A549 (cell line): ENCODE results near the gene EHF. TPM values are rescaled to one million over a fixed set of nuclear protein-coding genes. Genes with fewer than 3 reads are reported as not detected.

Source experiments
- ATAC-seq, 2 experiments: fragments of 200-7000 bp in 1 of 2; fragments of >200 bp in 1 of 2; cut with Nextera tagmentation in 1 of 2; cut with Tn5 transposase in 1 of 2; 3 replicates each; pipeline versions ENCODE4 v1.8.0 to v1.9.1; 2018 to 2020; ENCODE audit warnings: mild to moderate bottlenecking in 1 of 2, moderate library complexity in 1 of 2
- CTCF ChIA-PET: fragments of 300-600 bp; sonication (Branson Sonifier 250); formaldehyde crosslinking; extraction: SDS; loops from one replicate; lab custom pipeline; 2021; ENCODE audit warnings: antibody characterized with exemption, inconsistent platforms; lab: Yijun Ruan, JAX
- POLR2A ChIA-PET: fragments of 350-600 bp; formaldehyde crosslinking; extraction: SDS; loops from one replicate; lab custom pipeline; 2021; ENCODE audit warnings: antibody characterized with exemption, inconsistent platforms; lab: Yijun Ruan, JAX
- DNase-seq, 2 experiments: peaks; one replicate each; pipeline versions ENCODE4 v3.0.0 to v3.0.0-alpha.2; 2011 to 2016; ENCODE audit warnings: low read depth in 1 of 2, low spot score in 1 of 2
- FAIRE-seq: peaks from 2 replicates; lab custom pipeline; 2011; peaks lifted over from hg19 to GRCh38; lab: Jason Lieb, UNC
- H3K27ac ChIP-seq, 2 experiments: fragments of >200 bp; sonication (Bioruptor Twin); formaldehyde crosslinking; 3 replicates each; pipeline ENCODE4 v1.5.1; 2016 to 2017
- H3K4me1 ChIP-seq: fragments of >200 bp; sonication (Bioruptor Twin); formaldehyde crosslinking; 3 replicates; pipeline ENCODE4 v1.6.1; 2016
- H3K4me2 ChIP-seq: fragments of >200 bp; sonication (Bioruptor Twin); formaldehyde crosslinking; 3 replicates; pipeline ENCODE4 v1.6.1; 2016
- H3K4me3 ChIP-seq: fragments of >200 bp; sonication (Bioruptor Twin); formaldehyde crosslinking; 3 replicates; pipeline ENCODE4 v1.5.1; 2016
- H3K9me3 ChIP-seq: fragments of >200 bp; sonication (Bioruptor Twin); formaldehyde crosslinking; 3 replicates; pipeline ENCODE4 v1.6.1; 2016
- BHLHE40 ChIP-seq: IDR thresholded peaks from 2 replicates; pipeline ENCODE4 v1.6.1; 2012; ENCODE audit warnings: low read depth, low read length, inconsistent platforms
- CBX2 ChIP-seq: fragments of 200-600 bp; sonication (generic); IDR thresholded peaks from 2 replicates; pipeline ENCODE4 v1.6.1; 2016; ENCODE audit warnings: low read depth, mild to moderate bottlenecking, borderline replicate concordance
- CBX8 ChIP-seq: fragments of 200-600 bp; sonication (generic); IDR thresholded peaks from 2 replicates; pipeline ENCODE4 v1.6.1; 2016
- CEBPB ChIP-seq, 2 experiments: fragments of >200 bp in 1 of 2; sonication (Bioruptor Twin) in 1 of 2; formaldehyde crosslinking in 1 of 2; IDR thresholded peaks; 2 replicates each; pipeline ENCODE4 v1.6.1; 2012 to 2016
- CHD4 ChIP-seq: fragments of 200-600 bp; sonication (generic); IDR thresholded peaks from 2 replicates; pipeline ENCODE4 v1.6.1; 2016; ENCODE audit warnings: antibody characterized with exemption, mild to moderate bottlenecking, borderline replicate concordance
- CTCF ChIP-seq: fragments of >200 bp; sonication (Bioruptor Twin); formaldehyde crosslinking; IDR thresholded peaks from 3 replicates; pipeline ENCODE4 v1.5.1; 2016
- E2F6 ChIP-seq: IDR thresholded peaks from 2 replicates; pipeline ENCODE4 v1.6.1; 2012; ENCODE audit warnings: low read depth, borderline replicate concordance
- EHF ChIP-seq: fragments of 250-450 bp; sonication (Bioruptor Pico); IDR thresholded peaks from 2 replicates; pipeline ENCODE4 v1.5.0; 2020; ENCODE audit warnings: mild to moderate bottlenecking
- ELK1 ChIP-seq: fragments of 150-350 bp; IDR thresholded peaks from 2 replicates; pipeline ENCODE4 v1.6.1; 2014; ENCODE audit warnings: low read depth, mild to moderate bottlenecking, low read length
- EP300 ChIP-seq, 2 experiments: fragments of >200 bp; sonication (Bioruptor Twin); formaldehyde crosslinking; IDR thresholded peaks; 2 replicates in 1 of 2; 3 replicates in 1 of 2; pipeline ENCODE4 v1.6.1; 2016 to 2017
- FOSB ChIP-seq: fragments of 250-450 bp; sonication (Bioruptor Pico); IDR thresholded peaks from 2 replicates; pipeline ENCODE4 v1.5.0; 2020; ENCODE audit warnings: mild to moderate bottlenecking, moderate library complexity
- GATA3 ChIP-seq: IDR thresholded peaks from 2 replicates; pipeline ENCODE4 v1.6.1; 2012; ENCODE audit warnings: borderline replicate concordance
- HEYL ChIP-seq: fragments of 250-450 bp; sonication (Bioruptor Pico); IDR thresholded peaks from 2 replicates; pipeline ENCODE4 v1.8.0; 2021; ENCODE audit warnings: mild to moderate bottlenecking, moderate library complexity
- HMGXB4 ChIP-seq: fragments of 250-450 bp; sonication (Bioruptor Pico); IDR thresholded peaks from 2 replicates; pipeline ENCODE4 v1.5.0; 2021; ENCODE audit warnings: mild to moderate bottlenecking, moderate library complexity, borderline replicate concordance
- HOXB13 ChIP-seq: fragments of 250-450 bp; sonication (Bioruptor Pico); IDR thresholded peaks from 2 replicates; pipeline ENCODE4 v1.5.0; 2020; ENCODE audit warnings: low read depth, mild to moderate bottlenecking, moderate library complexity
- JUN ChIP-seq, 2 experiments: fragments of >200 bp; sonication (Bioruptor Twin); formaldehyde crosslinking; IDR thresholded peaks; 2 replicates in 1 of 2; 3 replicates in 1 of 2; pipeline ENCODE4 v1.6.1; 2016 to 2017
- MAFK ChIP-seq: fragments of 450-650 bp; IDR thresholded peaks from 2 replicates; pipeline ENCODE4 v1.6.1; 2014; ENCODE audit not compliant: partially characterized antibody
- MAX ChIP-seq: IDR thresholded peaks from 2 replicates; pipeline ENCODE4 v1.6.1; 2012
- MAZ ChIP-seq: fragments of 150-350 bp; IDR thresholded peaks from 2 replicates; pipeline ENCODE4 v1.6.1; 2014; ENCODE audit warnings: antibody characterized with exemption, low read depth, low read length, borderline replicate concordance
- MYC ChIP-seq: IDR thresholded peaks from 2 replicates; pipeline ENCODE4 v1.6.1; 2012; ENCODE audit warnings: mild to moderate bottlenecking, inconsistent platforms, low read length, improper control_type of control experiment, borderline replicate concordance
- NPAS2 ChIP-seq: fragments of 250-450 bp; sonication (Bioruptor Pico); IDR thresholded peaks from 2 replicates; pipeline ENCODE4 v1.8.0; 2022; ENCODE audit warnings: mild to moderate bottlenecking, moderate library complexity, borderline replicate concordance
- PHF8 ChIP-seq: fragments of 200-600 bp; sonication (generic); IDR thresholded peaks from 2 replicates; pipeline ENCODE4 v1.6.1; 2016; ENCODE audit warnings: low read depth, mild to moderate bottlenecking, antibody characterized with exemption, moderate library complexity, borderline replicate concordance
- POLR2A ChIP-seq: IDR thresholded peaks from 2 replicates; pipeline ENCODE4 v1.6.1; 2012; ENCODE audit warnings: mild to moderate bottlenecking, low read length
- RFX5 ChIP-seq: fragments of 450-650 bp; IDR thresholded peaks from 2 replicates; pipeline ENCODE4 v1.7.1; 2014; ENCODE audit warnings: antibody characterized with exemption, mild to moderate bottlenecking, moderate library complexity
- SREBF2 ChIP-seq: fragments of 450-650 bp; IDR thresholded peaks from 2 replicates; pipeline ENCODE4 v1.6.1; 2014; ENCODE audit warnings: mild to moderate bottlenecking, moderate library complexity
- TFCP2L1 ChIP-seq: fragments of 250-450 bp; sonication (Bioruptor Pico); IDR thresholded peaks from 2 replicates; pipeline ENCODE4 v1.5.0; 2021; ENCODE audit warnings: mild to moderate bottlenecking
- ZC3H11A ChIP-seq: fragments of 450-650 bp; IDR thresholded peaks from 2 replicates; pipeline ENCODE4 v1.6.1; 2014; ENCODE audit warnings: antibody characterized with exemption, mild to moderate bottlenecking
- ZSCAN20 ChIP-seq: fragments of 250-450 bp; sonication (Bioruptor Pico); IDR thresholded peaks from 2 replicates; pipeline ENCODE4 v1.8.0; 2022; ENCODE audit warnings: mild to moderate bottlenecking, moderate library complexity
- polyA plus RNA-seq, 4 experiments: library from polyadenylated mRNA; depleted of rRNA in 3 of 4; stranded (reverse); fragments of >200 nt; fragmentation: RNase III in 1 of 4; extraction: RNeasy Plus Mini Kit Qiagen cat#74134 plus additional on column Dnase treatment in 1 of 4; gene quantifications; 2 replicates in 3 of 4; 3 replicates in 1 of 4; pipeline ENCODE4 v1.2.3, GENCODE V29; 2011 to 2017
- TF ChIP-seq, protein P1 (sequence below): fragments of 250-450 bp; sonication (Bioruptor Pico); IDR thresholded peaks from 2 replicates; pipeline ENCODE4 v1.5.0; 2020; ENCODE audit warnings: low read depth, mild to moderate bottlenecking, moderate library complexity
- TF ChIP-seq, protein P2 (sequence below): fragments of >200 bp; sonication (Bioruptor Twin); formaldehyde crosslinking; IDR thresholded peaks from 3 replicates; pipeline ENCODE4 v1.6.1; 2016
- TF ChIP-seq, protein P3 (sequence below): fragments of 200-600 bp; sonication (generic); IDR thresholded peaks from 2 replicates; pipeline ENCODE4 v1.6.1; 2016; ENCODE audit warnings: antibody characterized with exemption, mild to moderate bottlenecking, moderate library complexity

EHF gene
- polyA plus RNA-seq, 2 of the 4 experiments (the other 2 are of a cell fraction): 5.4 to 7.8 TPM

GRCh38 chr11:34633640-34633989 lies 12.7 kb downstream of the EHF start:
- ATAC-seq (peak in 1 of 2 experiments; percentile 28; a peak in 3 of 6 replicates), DNase-seq (no peak), FAIRE-seq (no peak)
- Histone ChIP-seq H3K9me3 (no peaks in the 10 kb centered on the region), H3K4me2 (peak overlapping the region; percentile 21), H3K4me3 (no peak overlapping the region), H3K27ac (peak overlapping the region; percentile 77 to 94), H3K4me1 (peaks cover 76% of the 10 kb centered on the region)
- no peak for TF ChIP-seq CBX2
- no peak for TF ChIP-seq CTCF
- no peak for TF ChIP-seq MAZ
- TF ChIP-seq CBX8: no peak
- no peak; a peak in 1 of 4 replicates for TF ChIP-seq CEBPB (IDR thresholded peaks at IDR 0.05)
- no peak for TF ChIP-seq MAX
- no peak for TF ChIP-seq ZSCAN20 (CRISPR knock-in tag)
- TF ChIP-seq ELK1: no peak
- no peak for TF ChIP-seq MYC
- TF ChIP-seq ZC3H11A: no peak
- TF ChIP-seq, protein P1, sequence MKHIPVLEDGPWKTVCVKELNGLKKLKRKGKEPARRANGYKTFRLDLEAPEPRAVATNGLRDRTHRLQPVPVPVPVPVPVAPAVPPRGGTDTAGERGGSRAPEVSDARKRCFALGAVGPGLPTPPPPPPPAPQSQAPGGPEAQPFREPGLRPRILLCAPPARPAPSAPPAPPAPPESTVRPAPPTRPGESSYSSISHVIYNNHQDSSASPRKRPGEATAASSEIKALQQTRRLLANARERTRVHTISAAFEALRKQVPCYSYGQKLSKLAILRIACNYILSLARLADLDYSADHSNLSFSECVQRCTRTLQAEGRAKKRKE (CRISPR knock-in tag): no peak
- no peak for TF ChIP-seq EHF
- TF ChIP-seq HOXB13 (CRISPR knock-in tag): no peak
- no peak for TF ChIP-seq MAFK
- TF ChIP-seq CHD4: no peak
- TF ChIP-seq SREBF2: no peak
- no peak for TF ChIP-seq FOSB
- no peak for TF ChIP-seq PHF8
- TF ChIP-seq E2F6: no peak
- no peak for TF ChIP-seq HEYL
- TF ChIP-seq, protein P2, sequence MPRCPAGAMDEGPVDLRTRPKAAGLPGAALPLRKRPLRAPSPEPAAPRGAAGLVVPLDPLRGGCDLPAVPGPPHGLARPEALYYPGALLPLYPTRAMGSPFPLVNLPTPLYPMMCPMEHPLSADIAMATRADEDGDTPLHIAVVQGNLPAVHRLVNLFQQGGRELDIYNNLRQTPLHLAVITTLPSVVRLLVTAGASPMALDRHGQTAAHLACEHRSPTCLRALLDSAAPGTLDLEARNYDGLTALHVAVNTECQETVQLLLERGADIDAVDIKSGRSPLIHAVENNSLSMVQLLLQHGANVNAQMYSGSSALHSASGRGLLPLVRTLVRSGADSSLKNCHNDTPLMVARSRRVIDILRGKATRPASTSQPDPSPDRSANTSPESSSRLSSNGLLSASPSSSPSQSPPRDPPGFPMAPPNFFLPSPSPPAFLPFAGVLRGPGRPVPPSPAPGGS: peak; percentile 29; the same call in 1 of the 3 replicates
- no peak for TF ChIP-seq POLR2A
- TF ChIP-seq HMGXB4 (CRISPR knock-in tag): no peak
- no peak for TF ChIP-seq NPAS2 (CRISPR knock-in tag)
- TF ChIP-seq RFX5: no peak
- peak in 1 of 2 experiments; percentile 91; a peak in 2 of 5 replicates for TF ChIP-seq EP300 (IDR thresholded peaks at IDR 0.05)
- TF ChIP-seq GATA3: peak; percentile 73
- TF ChIP-seq BHLHE40: no peak
- TF ChIP-seq TFCP2L1 (CRISPR knock-in tag): no peak
- TF ChIP-seq, protein P3, sequence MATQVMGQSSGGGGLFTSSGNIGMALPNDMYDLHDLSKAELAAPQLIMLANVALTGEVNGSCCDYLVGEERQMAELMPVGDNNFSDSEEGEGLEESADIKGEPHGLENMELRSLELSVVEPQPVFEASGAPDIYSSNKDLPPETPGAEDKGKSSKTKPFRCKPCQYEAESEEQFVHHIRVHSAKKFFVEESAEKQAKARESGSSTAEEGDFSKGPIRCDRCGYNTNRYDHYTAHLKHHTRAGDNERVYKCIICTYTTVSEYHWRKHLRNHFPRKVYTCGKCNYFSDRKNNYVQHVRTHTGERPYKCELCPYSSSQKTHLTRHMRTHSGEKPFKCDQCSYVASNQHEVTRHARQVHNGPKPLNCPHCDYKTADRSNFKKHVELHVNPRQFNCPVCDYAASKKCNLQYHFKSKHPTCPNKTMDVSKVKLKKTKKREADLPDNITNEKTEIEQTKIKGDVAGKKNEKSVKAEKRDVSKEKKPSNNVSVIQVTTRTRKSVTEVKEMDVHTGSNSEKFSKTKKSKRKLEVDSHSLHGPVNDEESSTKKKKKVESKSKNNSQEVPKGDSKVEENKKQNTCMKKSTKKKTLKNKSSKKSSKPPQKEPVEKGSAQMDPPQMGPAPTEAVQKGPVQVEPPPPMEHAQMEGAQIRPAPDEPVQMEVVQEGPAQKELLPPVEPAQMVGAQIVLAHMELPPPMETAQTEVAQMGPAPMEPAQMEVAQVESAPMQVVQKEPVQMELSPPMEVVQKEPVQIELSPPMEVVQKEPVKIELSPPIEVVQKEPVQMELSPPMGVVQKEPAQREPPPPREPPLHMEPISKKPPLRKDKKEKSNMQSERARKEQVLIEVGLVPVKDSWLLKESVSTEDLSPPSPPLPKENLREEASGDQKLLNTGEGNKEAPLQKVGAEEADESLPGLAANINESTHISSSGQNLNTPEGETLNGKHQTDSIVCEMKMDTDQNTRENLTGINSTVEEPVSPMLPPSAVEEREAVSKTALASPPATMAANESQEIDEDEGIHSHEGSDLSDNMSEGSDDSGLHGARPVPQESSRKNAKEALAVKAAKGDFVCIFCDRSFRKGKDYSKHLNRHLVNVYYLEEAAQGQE: no peak
- peak in 1 of 2 experiments; percentile 71; a peak in 3 of 5 replicates for TF ChIP-seq JUN (IDR thresholded peaks at IDR 0.05)
- ChIA-PET POLR2A (interaction anchor here (2.0 to 2.4 kb wide), 2 partner anchors 21 to 33 kb away, joined by 11 to 12 read pairs; no protein-coding TSS in a partner anchor), CTCF (interaction anchor here (1.0 to 3.5 kb wide), 8 partner anchors 8 to 47 kb away, joined by 3 to 10 read pairs (median 3); no protein-coding TSS in a partner anchor)
